ENCODE data around the gene GOT1.

DNA sequence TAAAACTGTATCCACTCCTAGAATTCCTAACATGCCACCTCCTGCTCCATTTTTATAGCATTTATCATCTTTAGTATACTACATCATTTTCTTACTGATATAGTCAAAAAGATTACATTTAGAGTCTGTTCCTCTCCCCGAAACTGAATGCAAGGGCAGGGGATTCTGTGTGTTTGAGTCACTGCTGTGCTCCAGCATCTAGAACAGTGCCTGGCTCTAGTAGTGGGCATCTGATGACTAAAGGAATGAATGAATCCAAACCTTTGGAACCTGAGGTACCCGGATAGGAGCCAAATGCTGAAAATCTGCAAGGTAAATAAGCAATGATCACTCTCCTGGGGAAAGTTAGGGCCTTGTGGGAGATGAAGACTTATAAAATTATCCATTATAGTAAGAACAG, 18.9 kb downstream of the GOT1 start:
- TF ChIP-seq, protein P1, sequence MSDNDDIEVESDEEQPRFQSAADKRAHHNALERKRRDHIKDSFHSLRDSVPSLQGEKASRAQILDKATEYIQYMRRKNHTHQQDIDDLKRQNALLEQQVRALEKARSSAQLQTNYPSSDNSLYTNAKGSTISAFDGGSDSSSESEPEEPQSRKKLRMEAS (IDR thresholded peaks at IDR 0.05): no peak
- TF ChIP-seq RXRA (IDR thresholded peaks at IDR 0.05) (no peak), JUND (IDR thresholded peaks at IDR 0.05) (peak in 1 of 2 donors; percentile 19), GABPA (IDR thresholded peaks at IDR 0.05 in 1 of 2, conservative IDR thresholded peaks at IDR 0.05 in 1 of 2) (no peak), RAD21 (IDR thresholded peaks at IDR 0.05) (no peak), TAF1 (conservative IDR thresholded peaks at IDR 0.05) (no peak)
- TF ChIP-seq, protein P2, sequence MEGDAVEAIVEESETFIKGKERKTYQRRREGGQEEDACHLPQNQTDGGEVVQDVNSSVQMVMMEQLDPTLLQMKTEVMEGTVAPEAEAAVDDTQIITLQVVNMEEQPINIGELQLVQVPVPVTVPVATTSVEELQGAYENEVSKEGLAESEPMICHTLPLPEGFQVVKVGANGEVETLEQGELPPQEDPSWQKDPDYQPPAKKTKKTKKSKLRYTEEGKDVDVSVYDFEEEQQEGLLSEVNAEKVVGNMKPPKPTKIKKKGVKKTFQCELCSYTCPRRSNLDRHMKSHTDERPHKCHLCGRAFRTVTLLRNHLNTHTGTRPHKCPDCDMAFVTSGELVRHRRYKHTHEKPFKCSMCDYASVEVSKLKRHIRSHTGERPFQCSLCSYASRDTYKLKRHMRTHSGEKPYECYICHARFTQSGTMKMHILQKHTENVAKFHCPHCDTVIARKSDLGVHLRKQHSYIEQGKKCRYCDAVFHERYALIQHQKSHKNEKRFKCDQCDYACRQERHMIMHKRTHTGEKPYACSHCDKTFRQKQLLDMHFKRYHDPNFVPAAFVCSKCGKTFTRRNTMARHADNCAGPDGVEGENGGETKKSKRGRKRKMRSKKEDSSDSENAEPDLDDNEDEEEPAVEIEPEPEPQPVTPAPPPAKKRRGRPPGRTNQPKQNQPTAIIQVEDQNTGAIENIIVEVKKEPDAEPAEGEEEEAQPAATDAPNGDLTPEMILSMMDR (IDR thresholded peaks at IDR 0.05; ENCODE audit: low read depth, low read length, missing input control): no peak
- TF ChIP-seq, protein P3, sequence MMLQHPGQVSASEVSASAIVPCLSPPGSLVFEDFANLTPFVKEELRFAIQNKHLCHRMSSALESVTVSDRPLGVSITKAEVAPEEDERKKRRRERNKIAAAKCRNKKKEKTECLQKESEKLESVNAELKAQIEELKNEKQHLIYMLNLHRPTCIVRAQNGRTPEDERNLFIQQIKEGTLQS (IDR thresholded peaks at IDR 0.05): no peak

Measured in liver (tissue), 3 donors.